Parathyroid adenoma (tissue), 2 donors: ENCODE results near the gene PRR18.

Source experiments
- H2AFZ ChIP-seq: fragments of 300-600 bp; sonication (generic); one replicate; pipeline ENCODE4 v1.7.0; 2017; ENCODE audit warnings: antibody characterized with exemption, mild to moderate bottlenecking
- H3K27ac ChIP-seq: fragments of 300-600 bp; sonication (generic); one replicate; pipeline ENCODE4 v1.7.0; 2017
- H3K27me3 ChIP-seq: fragments of 300-600 bp; sonication (generic); one replicate; pipeline ENCODE4 v1.7.0; 2017; ENCODE audit warnings: low read length; ENCODE audit not compliant: control insufficient read depth, insufficient read depth
- H3K36me3 ChIP-seq: fragments of 300-600 bp; sonication (generic); one replicate; pipeline ENCODE4 v1.7.0; 2017; ENCODE audit warnings: low read length; ENCODE audit not compliant: control insufficient read depth, insufficient read depth
- H3K4me1 ChIP-seq: fragments of 300-600 bp; sonication (generic); one replicate; pipeline ENCODE4 v1.7.0; 2017; ENCODE audit warnings: control low read depth
- H3K4me2 ChIP-seq: fragments of 300-600 bp; sonication (generic); one replicate; pipeline ENCODE4 v1.7.0; 2017; ENCODE audit warnings: low read length
- H3K4me3 ChIP-seq: fragments of 300-600 bp; sonication (generic); one replicate; pipeline ENCODE4 v1.7.0; 2017; ENCODE audit warnings: low read depth, low read length
- H3K79me2 ChIP-seq: fragments of 300-600 bp; sonication (generic); one replicate; pipeline ENCODE4 v1.7.0; 2017; ENCODE audit warnings: control low read depth
- H3K9ac ChIP-seq: fragments of 300-600 bp; sonication (generic); one replicate; pipeline ENCODE4 v1.7.0; 2017; ENCODE audit warnings: mild to moderate bottlenecking
- H3K9me3 ChIP-seq: fragments of 300-600 bp; sonication (generic); one replicate; pipeline ENCODE4 v1.7.0; 2017; ENCODE audit warnings: low read length; ENCODE audit not compliant: control insufficient read depth
- TF ChIP-seq, protein P1 (sequence below): fragments of 300-600 bp; sonication (generic); IDR thresholded peaks from one replicate; pipeline ENCODE4 v1.7.0; 2017; ENCODE audit warnings: antibody characterized with exemption, mild to moderate bottlenecking
- donor health status: primary hyperparathyroidism.

PRR18 gene

DNA sequence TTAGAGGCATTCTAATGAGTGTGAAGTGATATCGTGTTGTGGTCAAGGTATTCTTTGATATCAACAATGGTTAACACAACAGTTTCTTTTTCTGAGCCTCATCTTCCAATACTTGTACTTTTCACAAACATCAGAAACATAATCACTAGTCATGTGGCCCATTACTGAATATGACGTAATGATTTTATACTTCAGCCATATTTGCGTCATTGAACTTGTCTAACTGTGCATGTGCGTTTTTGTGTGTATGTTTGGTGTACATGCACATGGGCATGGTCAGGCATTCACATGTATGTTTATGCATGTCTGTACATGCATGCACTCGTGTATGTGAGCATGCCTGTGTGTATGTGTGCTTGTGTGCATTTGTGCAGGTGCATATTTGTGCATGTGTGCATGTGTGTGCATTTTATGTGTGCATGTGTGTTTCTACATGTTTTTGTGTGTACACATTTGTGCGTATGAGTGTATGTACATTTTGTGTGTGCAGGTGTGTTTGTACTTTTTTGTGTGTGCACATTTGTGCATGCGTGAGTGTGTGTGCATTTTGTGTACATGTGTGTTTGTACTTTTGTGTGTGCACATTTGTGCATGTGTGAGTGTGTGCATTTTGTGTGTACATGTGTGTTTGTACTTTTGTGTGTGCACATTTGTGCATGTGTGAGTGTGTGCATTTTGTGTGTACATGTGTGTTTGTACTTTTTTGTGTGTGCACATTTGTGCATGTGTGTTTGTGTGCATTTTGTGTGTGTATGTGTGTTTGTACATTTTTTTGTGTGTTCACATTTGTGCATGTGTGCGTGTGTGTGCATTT, 29.4 kb downstream of the PRR18 start:
- no peaks in the 10 kb centered on the region for H3K79me2 ChIP-seq
- no peaks in the 10 kb centered on the region for H3K27me3 ChIP-seq
- no peak overlapping the region for H3K9ac ChIP-seq
- no peaks in the 10 kb centered on the region for H3K9me3 ChIP-seq
- H3K36me3 ChIP-seq = no peaks in the 10 kb centered on the region
- no peak overlapping the region for H3K27ac ChIP-seq
- H3K4me1 ChIP-seq = no peaks in the 10 kb centered on the region
- H3K4me3 ChIP-seq = no peak overlapping the region
- no peak overlapping the region for H2AFZ ChIP-seq
- H3K4me2 ChIP-seq = no peak overlapping the region
- TF ChIP-seq, protein P1, sequence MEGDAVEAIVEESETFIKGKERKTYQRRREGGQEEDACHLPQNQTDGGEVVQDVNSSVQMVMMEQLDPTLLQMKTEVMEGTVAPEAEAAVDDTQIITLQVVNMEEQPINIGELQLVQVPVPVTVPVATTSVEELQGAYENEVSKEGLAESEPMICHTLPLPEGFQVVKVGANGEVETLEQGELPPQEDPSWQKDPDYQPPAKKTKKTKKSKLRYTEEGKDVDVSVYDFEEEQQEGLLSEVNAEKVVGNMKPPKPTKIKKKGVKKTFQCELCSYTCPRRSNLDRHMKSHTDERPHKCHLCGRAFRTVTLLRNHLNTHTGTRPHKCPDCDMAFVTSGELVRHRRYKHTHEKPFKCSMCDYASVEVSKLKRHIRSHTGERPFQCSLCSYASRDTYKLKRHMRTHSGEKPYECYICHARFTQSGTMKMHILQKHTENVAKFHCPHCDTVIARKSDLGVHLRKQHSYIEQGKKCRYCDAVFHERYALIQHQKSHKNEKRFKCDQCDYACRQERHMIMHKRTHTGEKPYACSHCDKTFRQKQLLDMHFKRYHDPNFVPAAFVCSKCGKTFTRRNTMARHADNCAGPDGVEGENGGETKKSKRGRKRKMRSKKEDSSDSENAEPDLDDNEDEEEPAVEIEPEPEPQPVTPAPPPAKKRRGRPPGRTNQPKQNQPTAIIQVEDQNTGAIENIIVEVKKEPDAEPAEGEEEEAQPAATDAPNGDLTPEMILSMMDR = no peak

DNA sequence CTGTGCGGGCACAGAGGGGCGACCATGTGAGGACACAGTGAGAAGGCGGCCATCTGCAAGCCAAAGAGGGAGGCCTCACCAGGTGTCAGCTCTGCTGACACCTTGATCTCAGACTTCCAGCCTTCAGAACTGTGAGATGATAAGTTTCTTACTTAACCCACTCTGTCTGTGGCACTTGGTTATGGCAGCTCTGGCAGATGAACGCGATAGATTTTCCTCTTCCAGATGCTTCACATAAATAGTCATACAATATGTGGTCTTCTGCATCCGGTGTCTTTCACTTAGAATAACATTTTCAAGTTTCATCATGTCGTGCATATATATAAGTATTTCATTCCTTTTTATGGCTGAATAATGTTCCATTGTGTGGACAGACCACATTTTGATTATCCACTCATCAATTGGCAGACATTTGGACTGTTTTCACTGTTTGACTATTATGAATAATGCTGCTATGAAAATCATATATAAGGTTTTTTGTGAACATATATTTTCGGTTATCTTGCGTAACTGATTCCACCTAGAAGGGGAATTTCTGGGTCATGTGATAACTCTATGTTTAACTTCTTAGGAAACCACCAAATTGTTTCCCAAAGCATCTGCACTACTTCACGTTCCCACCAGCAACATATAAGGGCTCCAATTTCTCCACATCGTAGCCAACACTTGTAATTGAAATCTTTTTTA, 30.2 kb downstream of the PRR18 start:
- Histone ChIP-seq H3K36me3 (no peaks in the 10 kb centered on the region), H3K4me1 (no peaks in the 10 kb centered on the region), H2AFZ (no peak overlapping the region), H3K27ac (no peak overlapping the region), H3K9me3 (no peaks in the 10 kb centered on the region), H3K9ac (no peak overlapping the region), H3K4me3 (no peak overlapping the region), H3K4me2 (no peak overlapping the region), H3K27me3 (no peaks in the 10 kb centered on the region), H3K79me2 (no peaks in the 10 kb centered on the region)
- TF ChIP-seq, protein P1 = no peak

DNA sequence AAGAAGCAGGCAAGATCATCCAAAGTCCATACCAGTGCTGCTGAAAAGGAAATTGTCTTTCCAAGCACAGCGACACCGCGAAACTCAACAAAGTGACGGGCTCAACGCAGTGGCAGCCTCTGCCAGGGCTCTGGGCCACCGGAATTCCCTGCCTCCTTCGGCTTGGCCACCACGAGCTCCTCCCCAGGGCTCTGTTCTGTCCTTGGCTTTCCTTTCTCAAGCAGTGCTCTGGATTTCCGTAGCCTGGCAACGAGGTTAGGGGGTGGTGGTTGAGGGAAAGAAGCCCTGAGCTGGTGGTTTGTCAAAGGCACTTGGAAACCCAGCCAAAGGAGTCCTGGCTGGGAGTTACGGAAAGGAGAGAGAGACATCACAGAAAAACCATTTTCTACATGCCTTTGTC, 31.2 kb downstream of the PRR18 start:
- no peak overlapping the region for H3K9ac ChIP-seq
- no peaks in the 10 kb centered on the region for H3K4me1 ChIP-seq
- H3K4me2 ChIP-seq = no peak overlapping the region
- no peak overlapping the region for H3K4me3 ChIP-seq
- H3K79me2 ChIP-seq = no peaks in the 10 kb centered on the region
- no peaks in the 10 kb centered on the region for H3K27me3 ChIP-seq
- no peaks in the 10 kb centered on the region for H3K36me3 ChIP-seq
- no peak overlapping the region for H2AFZ ChIP-seq
- TF ChIP-seq, protein P1 = no peak
- H3K9me3 ChIP-seq = no peaks in the 10 kb centered on the region
- H3K27ac ChIP-seq = no peak overlapping the region

DNA sequence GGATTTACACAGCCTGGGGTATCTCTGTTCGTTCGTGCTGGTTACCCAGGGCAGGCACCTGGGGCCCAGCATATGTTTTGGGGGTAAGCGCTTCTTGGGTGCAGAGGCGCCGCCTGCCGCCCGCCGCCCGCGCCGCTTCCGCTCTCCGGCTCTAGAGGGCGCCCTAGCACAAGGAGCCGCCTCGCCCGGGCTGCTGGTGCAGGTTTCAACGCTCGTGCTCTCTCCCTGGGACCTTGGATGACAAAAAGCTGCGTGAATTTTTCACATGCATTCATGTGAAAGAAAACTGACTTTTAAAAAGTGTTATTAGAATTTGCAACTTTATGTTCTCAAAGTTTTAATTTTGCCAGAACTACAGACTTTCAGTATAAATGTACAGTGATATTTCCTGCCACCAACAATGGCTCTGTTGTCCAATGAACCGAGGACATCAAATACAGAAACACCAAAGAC, 32.5 kb downstream of the PRR18 start:
- Histone ChIP-seq H3K9ac (no peak overlapping the region), H3K79me2 (no peaks in the 10 kb centered on the region), H3K27me3 (no peaks in the 10 kb centered on the region), H3K4me1 (no peaks in the 10 kb centered on the region), H3K27ac (no peak overlapping the region), H3K9me3 (no peaks in the 10 kb centered on the region), H3K36me3 (no peaks in the 10 kb centered on the region), H3K4me2 (no peak overlapping the region), H2AFZ (peak overlapping the region; percentile 56), H3K4me3 (no peak overlapping the region)
- TF ChIP-seq, protein P1 = peak; percentile 98
